HepG2 (cell line): ENCODE measurements around the gene CCT5. TPM values are rescaled to one million over a fixed set of nuclear protein-coding genes. Genes with fewer than 3 reads are reported as not detected.

Experiments
- AKNA ChIP-seq: sonication (generic); formaldehyde crosslinking; IDR thresholded peaks from 2 replicates; pipeline ENCODE4 v1.4.0; 2020; ENCODE audit warnings: missing genetic modification reagents, borderline replicate concordance
- CHD4 ChIP-seq: fragments of 200-600 bp; sonication (generic); IDR thresholded peaks from 2 replicates; pipeline ENCODE4 v1.7.0; 2017; ENCODE audit warnings: mild to moderate bottlenecking, low read length, borderline replicate concordance
- GLMP ChIP-seq: sonication (generic); formaldehyde crosslinking; IDR thresholded peaks from 2 replicates; pipeline ENCODE4 v1.9.0; 2021; ENCODE audit warnings: missing genetic modification reagents, mild to moderate bottlenecking, borderline replicate concordance
- HDAC1 ChIP-seq: sonication (generic); formaldehyde crosslinking; IDR thresholded peaks from 2 replicates; pipeline ENCODE4 v1.5.1; 2020; ENCODE audit warnings: mild to moderate bottlenecking, missing genetic modification reagents
- MAFF ChIP-seq: IDR thresholded peaks from 2 replicates; pipeline ENCODE4 v1.6.1; 2011; ENCODE audit warnings: low read depth, low read length, improper control_type of control experiment
- MYPOP ChIP-seq: sonication (generic); formaldehyde crosslinking; IDR thresholded peaks from 2 replicates; pipeline ENCODE4 v1.8.1; 2023; ENCODE audit warnings: mild to moderate bottlenecking, moderate library complexity, missing genetic modification reagents
- STAT5B ChIP-seq: sonication (generic); formaldehyde crosslinking; IDR thresholded peaks from 2 replicates; pipeline ENCODE4 v1.4.0; 2020; ENCODE audit warnings: missing genetic modification reagents
- TARDBP ChIP-seq: sonication (generic); formaldehyde crosslinking; IDR thresholded peaks from 2 replicates; pipeline ENCODE4 v1.8.0; 2022; ENCODE audit warnings: mild to moderate bottlenecking, missing genetic modification reagents
- THAP9 ChIP-seq: sonication (generic); formaldehyde crosslinking; IDR thresholded peaks from 2 replicates; pipeline ENCODE4; 2020; ENCODE audit warnings: missing genetic modification reagents, mild to moderate bottlenecking, borderline replicate concordance
- ZFP91 ChIP-seq: sonication (generic); formaldehyde crosslinking; IDR thresholded peaks from 2 replicates; pipeline ENCODE4 v1.9.0; 2022; ENCODE audit warnings: missing genetic modification reagents, mild to moderate bottlenecking, borderline replicate concordance
- ZNF550 ChIP-seq: sonication (generic); formaldehyde crosslinking; IDR thresholded peaks from 2 replicates; pipeline ENCODE4 v1.4.0; 2020; ENCODE audit warnings: mild to moderate bottlenecking, missing genetic modification reagents, borderline replicate concordance
- ZNF570 ChIP-seq: sonication (generic); formaldehyde crosslinking; IDR thresholded peaks from 2 replicates; pipeline ENCODE4 v1.4.0; 2020; ENCODE audit warnings: mild to moderate bottlenecking, missing genetic modification reagents, borderline replicate concordance
- ZNF746 ChIP-seq: sonication (generic); formaldehyde crosslinking; IDR thresholded peaks from 2 replicates; pipeline ENCODE4 v1.8.0; 2022; ENCODE audit warnings: mild to moderate bottlenecking, missing genetic modification reagents
- polyA plus RNA-seq, 8 experiments: library from polyadenylated mRNA; depleted of rRNA in 3 of 8; stranded (reverse) in 7 of 8; unstranded in 1 of 8; fragments of >200 nt; fragmentation: Illumina TruSeq in 4 of 8; extraction: Trizol in 4 of 8; gene quantifications; 2 replicates each; pipeline versions ENCODE4 v1.2.1 to v1.2.3, GENCODE V29; 2011 to 2016; ENCODE audit warnings: low read depth in 4 of 8, missing spikeins in 1 of 8, mixed read lengths in 1 of 8; ENCODE audit not compliant: insufficient read depth in 1 of 8
- total RNA-seq, 5 experiments: library from RNA; depleted of rRNA; stranded (reverse); fragments of >200 nt; fragmentation: Illumina TruSeq; extraction: Trizol; gene quantifications; 2 replicates each; pipeline ENCODE4 v1.2.3, GENCODE V29; 2016; ENCODE audit warnings: low read depth in 1 of 5

The CCT5 gene
- total and polyA plus RNA-seq, 2 of the 13 experiments (the other 11 are each of a cell fraction or from before 2014, with no cell fraction given), result 319 to 708 TPM

- peak; percentile 51; the same call in 1 of the 2 replicates for TF ChIP-seq THAP9 (CRISPR knock-in tag)
- no peak for TF ChIP-seq ZNF550 (CRISPR knock-in tag)
- TF ChIP-seq MYPOP, result 0 out of 2 replicates have a peak, but pooled peaks have one; percentile 50
- no peak; the same call in 1 of the 2 replicates for TF ChIP-seq GLMP (CRISPR knock-in tag)
- TF ChIP-seq ZNF746 (CRISPR knock-in tag), result peak; percentile 52; the same call in 1 of the 2 replicates
- peak; percentile 83 for TF ChIP-seq HDAC1 (CRISPR knock-in tag)
- TF ChIP-seq STAT5B (CRISPR knock-in tag), result no peak
- TF ChIP-seq CHD4, result no peak
- no peak for TF ChIP-seq AKNA (CRISPR knock-in tag)
- peak; percentile 74 for TF ChIP-seq ZFP91 (CRISPR knock-in tag)
- TF ChIP-seq MAFF, result no peak
- 0 out of 2 replicates have a peak, but pooled peaks have one; percentile 6 for TF ChIP-seq TARDBP (CRISPR knock-in tag)
- TF ChIP-seq ZNF570 (CRISPR knock-in tag), result no peak
These were observed at the start of gene CCT5 (continued) for GRCh38 chr5:10249948-10250805.
